ENCODE measurements around the gene ROR1.

- no peak for TF ChIP-seq POLR2A (IDR thresholded peaks at IDR 0.05)
- TF ChIP-seq, protein P1, sequence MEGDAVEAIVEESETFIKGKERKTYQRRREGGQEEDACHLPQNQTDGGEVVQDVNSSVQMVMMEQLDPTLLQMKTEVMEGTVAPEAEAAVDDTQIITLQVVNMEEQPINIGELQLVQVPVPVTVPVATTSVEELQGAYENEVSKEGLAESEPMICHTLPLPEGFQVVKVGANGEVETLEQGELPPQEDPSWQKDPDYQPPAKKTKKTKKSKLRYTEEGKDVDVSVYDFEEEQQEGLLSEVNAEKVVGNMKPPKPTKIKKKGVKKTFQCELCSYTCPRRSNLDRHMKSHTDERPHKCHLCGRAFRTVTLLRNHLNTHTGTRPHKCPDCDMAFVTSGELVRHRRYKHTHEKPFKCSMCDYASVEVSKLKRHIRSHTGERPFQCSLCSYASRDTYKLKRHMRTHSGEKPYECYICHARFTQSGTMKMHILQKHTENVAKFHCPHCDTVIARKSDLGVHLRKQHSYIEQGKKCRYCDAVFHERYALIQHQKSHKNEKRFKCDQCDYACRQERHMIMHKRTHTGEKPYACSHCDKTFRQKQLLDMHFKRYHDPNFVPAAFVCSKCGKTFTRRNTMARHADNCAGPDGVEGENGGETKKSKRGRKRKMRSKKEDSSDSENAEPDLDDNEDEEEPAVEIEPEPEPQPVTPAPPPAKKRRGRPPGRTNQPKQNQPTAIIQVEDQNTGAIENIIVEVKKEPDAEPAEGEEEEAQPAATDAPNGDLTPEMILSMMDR (IDR thresholded peaks at IDR 0.05): no peak
These were observed 132.4 kb downstream of the ROR1 start for GRCh38 chr1:63906047-63906704.
